K562 (cell line): ENCODE data around the gene TAF4. TPM values are rescaled to one million over a fixed set of nuclear protein-coding genes. Genes with fewer than 3 reads are reported as not detected.

Source experiments
- EGR1 ChIP-seq: fragments of 450-650 bp; conservative IDR thresholded peaks from 2 replicates; pipeline ENCODE4 v1.6.1; 2017; ENCODE audit warnings: mild to moderate bottlenecking
- GTF2F1 ChIP-seq: IDR thresholded peaks from 2 replicates; pipeline ENCODE4 v1.6.1; 2011; ENCODE audit warnings: low read depth, low read length, improper control_type of control experiment
- IRF2 ChIP-seq: sonication (generic); formaldehyde crosslinking; IDR thresholded peaks from 2 replicates; pipeline ENCODE4 v1.8.1; 2022; ENCODE audit warnings: mild to moderate bottlenecking, missing genetic modification reagents
- MAZ ChIP-seq, 2 experiments: fragments of 450-650 bp in 1 of 2; sonication (generic) in 1 of 2; formaldehyde crosslinking; IDR thresholded peaks in 1 of 2; conservative IDR thresholded peaks in 1 of 2; 2 replicates each; pipeline versions ENCODE4 v1.4.0 to v1.5.0; 2020; ENCODE audit warnings: mild to moderate bottlenecking in 1 of 2, missing genetic modification reagents in 1 of 2
- RBM15 ChIP-seq: fragments of 200-400 bp; formaldehyde crosslinking; IDR thresholded peaks from 2 replicates; pipeline ENCODE4 v1.6.1; 2018; ENCODE audit warnings: mild to moderate bottlenecking, low read length, moderate library complexity; ENCODE audit not compliant: insufficient read depth
- RREB1 ChIP-seq: fragments of 250-450 bp; sonication (Bioruptor Pico); IDR thresholded peaks from 2 replicates; pipeline ENCODE4 v1.4.0; 2020
- SREBF2 ChIP-seq: sonication (generic); formaldehyde crosslinking; IDR thresholded peaks from 2 replicates; pipeline ENCODE4 v1.4.0; 2020; ENCODE audit warnings: mild to moderate bottlenecking, missing genetic modification reagents
- UBTF ChIP-seq, 2 experiments: IDR thresholded peaks; 2 replicates each; pipeline ENCODE4 v1.6.1; 2012; ENCODE audit warnings: improper control_type of control experiment in 2 of 2, low read depth in 2 of 2, low read length in 2 of 2, borderline replicate concordance in 1 of 2
- ZNF609 ChIP-seq: sonication (generic); formaldehyde crosslinking; IDR thresholded peaks from 2 replicates; pipeline ENCODE4 v1.8.1; 2023; ENCODE audit warnings: missing genetic modification reagents, mild to moderate bottlenecking, borderline replicate concordance
- ZNF639 ChIP-seq, 2 experiments: fragments of 200-800 bp in 1 of 2; sonication (Bioruptor generic) in 1 of 2; sonication (generic) in 1 of 2; formaldehyde crosslinking in 1 of 2; IDR thresholded peaks in 1 of 2; conservative IDR thresholded peaks in 1 of 2; 2 replicates each; pipeline versions ENCODE4 v1.5.0 to v1.6.1; 2016 to 2020; ENCODE audit warnings: missing compliant biosample characterization in 1 of 2, missing genetic modification characterization in 1 of 2, missing genetic modification reagents in 1 of 2
- polyA plus RNA-seq, 8 experiments: library from polyadenylated mRNA; depleted of rRNA in 4 of 8; stranded (reverse) in 5 of 8; unstranded in 3 of 8; fragments of >200 nt; fragmentation: Nextera tagmentation in 2 of 8; fragmentation: Illumina TruSeq in 1 of 8; extraction: Ambion mirVana in 2 of 8; extraction: Trizol in 1 of 8; gene quantifications; 2 replicates each; pipeline versions ENCODE4 v1.2.1 to v1.2.3, GENCODE V29; 2011 to 2014; ENCODE audit warnings: inconsistent platforms in 1 of 8, missing spikeins in 1 of 8
- total RNA-seq, 7 experiments: library from RNA; depleted of rRNA in 6 of 7; stranded (reverse); fragments of >200 nt in 6 of 7; fragmentation: Illumina TruSeq in 2 of 7; extraction: Trizol in 2 of 7; gene quantifications; 2 replicates each; pipeline versions ENCODE4 v1.2.1 to v1.2.3, GENCODE V29; 2011 to 2021; ENCODE audit warnings: low replicate concordance in 1 of 7

The TAF4 gene
- total and polyA plus RNA-seq, 9 of the 15 experiments (the other 6 are each of a cell fraction or from before 2014, with no cell fraction given), result 0.44 to 28.3 (median 5.6) TPM

GRCh38 chr20:61980647-61981583 lies 84.8 kb downstream of the TAF4 start (continued):
- no peak for TF ChIP-seq RREB1 (CRISPR knock-in tag)
- no peak for TF ChIP-seq EGR1
- no peak for TF ChIP-seq MAZ (CRISPR knock-in tag; conservative IDR thresholded peaks at IDR 0.05 in 1 of 2, IDR thresholded peaks at IDR 0.05 in 1 of 2)
- no peak for TF ChIP-seq UBTF (IDR thresholded peaks at IDR 0.05; ENCODE audit: borderline replicate concordance in 1 of 2, low read depth in 2 of 2, low read length in 2 of 2)
- TF ChIP-seq IRF2 (CRISPR knock-in tag), result no peak
- TF ChIP-seq RBM15, result no peak
- TF ChIP-seq ZNF639 (CRISPR knock-in tag; conservative IDR thresholded peaks at IDR 0.05 in 1 of 2, IDR thresholded peaks at IDR 0.05 in 1 of 2), result no peak
- no peak for TF ChIP-seq GTF2F1
- TF ChIP-seq SREBF2 (CRISPR knock-in tag), result no peak
- TF ChIP-seq ZNF609, result no peak
